Duodenal mucosa (tissue), 2 donors: ENCODE results near the gene RELA.

Experiments
- H3K27ac ChIP-seq: one replicate; pipeline ENCODE4 v1.7.0; 2013; ENCODE audit warnings: low read depth, low read length
- H3K27me3 ChIP-seq, 2 donors: one replicate each; pipeline ENCODE4 v1.7.0; 2013; ENCODE audit warnings: low read length in 2 of 2, control low read depth in 1 of 2; ENCODE audit not compliant: insufficient read depth in 2 of 2, control insufficient read depth in 1 of 2
- H3K36me3 ChIP-seq, 2 donors: one replicate each; pipeline ENCODE4 v1.7.0; 2013; ENCODE audit warnings: low read length in 2 of 2, control low read depth in 1 of 2; ENCODE audit not compliant: insufficient read depth in 2 of 2, control insufficient read depth in 1 of 2
- H3K4me1 ChIP-seq, 2 donors: one replicate each; pipeline ENCODE4 v1.7.0; 2013; ENCODE audit warnings: low read length in 2 of 2, control low read depth in 1 of 2; ENCODE audit not compliant: insufficient read depth in 2 of 2, control insufficient read depth in 1 of 2
- H3K4me3 ChIP-seq, 2 donors: one replicate each; pipeline ENCODE4 v1.7.0; 2013; ENCODE audit warnings: low read length in 2 of 2, low read depth in 1 of 2
- H3K9ac ChIP-seq, 2 donors: one replicate each; pipeline ENCODE4 v1.7.0; 2013; ENCODE audit warnings: low read length in 2 of 2, low read depth in 1 of 2
- H3K9me3 ChIP-seq, 2 donors: one replicate each; pipeline ENCODE4 v1.7.0; 2013; ENCODE audit warnings: low read length in 2 of 2, control low read depth in 1 of 2; ENCODE audit not compliant: control insufficient read depth in 1 of 2

Gene RELA

DNA sequence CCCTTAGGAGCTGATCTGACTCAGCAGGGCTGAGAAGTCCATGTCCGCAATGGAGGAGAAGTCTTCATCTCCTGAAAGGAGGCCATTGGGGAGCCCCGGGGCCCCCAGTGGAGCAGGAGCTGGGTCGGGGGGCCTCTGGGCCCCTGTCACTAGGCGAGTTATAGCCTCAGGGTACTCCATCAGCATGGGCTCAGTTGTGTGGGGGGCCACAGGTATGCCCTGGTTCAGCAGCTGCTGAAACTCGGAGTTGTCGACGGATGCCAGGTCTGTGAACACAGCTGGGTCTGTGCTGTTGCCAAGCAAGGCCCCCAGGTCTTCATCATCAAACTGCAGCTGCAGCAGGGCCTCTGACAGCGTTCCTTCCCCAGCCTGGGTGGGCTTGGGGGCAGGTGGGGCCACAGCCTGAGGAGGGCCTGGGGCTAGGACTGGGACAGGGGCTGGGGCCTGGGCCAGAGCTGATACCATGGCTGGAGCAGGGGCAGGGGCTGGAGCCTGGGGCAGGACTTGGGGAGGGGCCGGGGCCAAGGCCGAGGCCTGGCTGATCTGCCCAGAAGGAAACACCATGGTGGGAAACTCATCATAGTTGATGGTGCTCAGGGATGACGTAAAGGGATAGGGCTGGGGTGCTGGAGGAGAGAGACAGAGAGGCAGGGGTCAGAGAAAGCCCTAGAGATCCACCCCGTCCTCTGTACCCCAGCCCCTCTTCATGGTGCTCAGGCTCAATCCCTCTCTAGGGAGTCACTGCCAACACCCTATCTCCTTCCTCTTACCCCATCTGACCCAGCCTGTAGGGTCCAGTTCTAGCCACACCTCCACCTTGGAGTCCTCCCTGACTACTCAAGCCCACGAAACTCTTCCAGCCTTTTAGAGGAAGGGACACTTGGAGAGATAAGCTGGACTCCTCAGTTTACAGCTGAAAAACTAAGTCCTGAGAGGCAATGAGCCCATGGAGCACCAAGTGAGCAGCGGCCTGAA, 8.1 kb downstream of the RELA start:
- H3K4me1 ChIP-seq = peaks cover 38 to 46% of the 10 kb centered on the region in 2 donors
- H3K9ac ChIP-seq = no peak overlapping the region
- H3K4me3 ChIP-seq = no peak overlapping the region
- no peaks in the 10 kb centered on the region for H3K9me3 ChIP-seq
- H3K27me3 ChIP-seq = no peaks in the 10 kb centered on the region
- no peak overlapping the region for H3K27ac ChIP-seq
- H3K36me3 ChIP-seq = peaks cover 48 to 63% of the 10 kb centered on the region in 2 donors

DNA sequence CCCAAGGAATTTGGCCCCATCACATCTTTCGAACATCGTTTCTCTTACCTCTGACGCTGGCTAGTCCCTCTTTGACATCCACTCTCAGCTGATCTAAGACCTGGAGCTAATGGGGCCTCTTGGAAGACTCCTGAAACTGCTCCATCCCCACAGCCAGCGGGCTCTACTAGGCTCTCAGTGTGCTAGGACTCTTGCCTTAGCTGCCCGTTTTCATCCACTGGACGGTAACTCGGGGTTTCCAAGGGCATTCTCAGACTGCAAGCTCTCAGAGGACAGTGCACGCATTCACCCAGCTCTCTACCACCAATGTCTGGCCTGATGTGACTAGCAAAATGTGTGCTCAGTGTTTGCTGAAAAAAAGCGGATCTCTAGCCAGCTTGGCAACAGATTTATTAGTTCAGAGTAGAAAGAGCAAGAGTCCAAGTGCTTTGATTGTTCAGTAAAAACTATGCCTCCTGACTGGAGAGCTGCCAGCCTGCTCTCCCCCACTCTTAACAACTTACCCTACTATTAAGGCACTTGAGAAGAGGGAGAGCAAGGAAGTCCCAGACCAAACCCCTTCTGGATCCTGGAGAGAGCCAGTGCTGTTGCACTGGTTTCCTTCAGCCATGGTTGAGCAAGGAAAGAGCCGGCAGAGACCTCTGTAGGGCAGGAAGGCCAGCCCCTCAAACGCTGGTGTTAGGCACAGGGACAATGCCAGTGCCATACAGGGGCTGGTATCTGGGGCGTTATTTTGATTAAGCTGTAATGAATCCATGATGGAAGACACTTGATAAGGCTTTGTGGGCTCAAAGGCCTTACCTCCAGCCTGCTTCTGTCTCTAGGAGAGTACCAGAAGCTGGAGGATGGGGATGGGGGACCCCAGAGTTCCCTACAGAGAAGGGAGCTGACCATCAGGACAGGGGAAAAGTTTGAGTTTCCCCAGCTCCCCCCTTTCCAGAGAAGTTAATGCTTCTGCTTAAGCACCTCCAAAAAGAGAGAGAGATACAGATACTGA, 9.2 kb downstream of the RELA start:
- Histone ChIP-seq H3K9me3 (no peaks in the 10 kb centered on the region), H3K27me3 (no peaks in the 10 kb centered on the region), H3K9ac (peak overlapping the region; percentile 87 to 93), H3K27ac (peak overlapping the region; percentile 95), H3K4me3 (peak overlapping the region; percentile 69 to 79), H3K36me3 (peaks cover 41 to 62% of the 10 kb centered on the region in 2 donors), H3K4me1 (peaks cover 38 to 47% of the 10 kb centered on the region in 2 donors)

DNA sequence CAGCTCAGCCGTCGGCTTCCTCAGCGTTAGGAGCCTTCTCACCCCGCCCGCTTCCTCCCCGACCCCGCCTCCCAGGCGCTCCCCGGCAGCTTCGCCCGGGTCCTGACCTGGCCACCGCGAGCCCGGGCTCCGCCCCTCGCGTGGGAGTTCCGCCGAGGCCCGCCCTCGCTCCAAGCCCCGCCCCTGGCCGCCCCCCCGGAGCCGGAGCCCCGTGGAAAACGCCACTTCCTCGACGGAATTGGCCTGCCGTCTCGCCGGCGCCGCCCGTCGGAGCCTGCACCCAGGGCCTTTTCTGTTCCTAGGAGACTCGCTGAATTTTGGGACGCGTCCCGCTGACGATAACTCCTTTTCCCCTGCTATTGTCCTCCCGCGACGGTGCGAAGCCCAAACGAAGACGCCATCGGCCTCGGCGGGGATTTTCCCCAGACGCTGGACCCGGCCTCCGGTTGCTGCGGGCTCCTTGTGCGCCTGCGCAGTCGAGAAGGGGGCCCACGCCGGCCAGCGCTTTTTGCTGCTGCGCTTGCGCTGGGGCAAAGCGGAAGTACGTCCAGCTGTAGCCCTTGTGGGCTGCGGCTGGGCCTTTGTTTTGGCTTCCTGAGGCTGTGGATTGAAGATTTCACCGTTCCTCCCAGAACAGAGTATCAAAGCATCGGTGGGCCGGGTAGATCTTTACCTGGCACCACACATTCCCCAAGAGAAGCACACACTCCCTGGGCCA, 10.0 kb downstream of the RELA start:
- H3K36me3 ChIP-seq = peaks cover 33 to 53% of the 10 kb centered on the region in 2 donors
- H3K27ac ChIP-seq = peak overlapping the region; percentile 95
- H3K4me1 ChIP-seq = peaks cover 38 to 47% of the 10 kb centered on the region in 2 donors
- H3K27me3 ChIP-seq = no peaks in the 10 kb centered on the region
- H3K9ac ChIP-seq = peak overlapping the region; percentile 87 to 93
- H3K4me3 ChIP-seq = peak overlapping the region; percentile 69 to 79
- H3K9me3 ChIP-seq = no peaks in the 10 kb centered on the region

DNA sequence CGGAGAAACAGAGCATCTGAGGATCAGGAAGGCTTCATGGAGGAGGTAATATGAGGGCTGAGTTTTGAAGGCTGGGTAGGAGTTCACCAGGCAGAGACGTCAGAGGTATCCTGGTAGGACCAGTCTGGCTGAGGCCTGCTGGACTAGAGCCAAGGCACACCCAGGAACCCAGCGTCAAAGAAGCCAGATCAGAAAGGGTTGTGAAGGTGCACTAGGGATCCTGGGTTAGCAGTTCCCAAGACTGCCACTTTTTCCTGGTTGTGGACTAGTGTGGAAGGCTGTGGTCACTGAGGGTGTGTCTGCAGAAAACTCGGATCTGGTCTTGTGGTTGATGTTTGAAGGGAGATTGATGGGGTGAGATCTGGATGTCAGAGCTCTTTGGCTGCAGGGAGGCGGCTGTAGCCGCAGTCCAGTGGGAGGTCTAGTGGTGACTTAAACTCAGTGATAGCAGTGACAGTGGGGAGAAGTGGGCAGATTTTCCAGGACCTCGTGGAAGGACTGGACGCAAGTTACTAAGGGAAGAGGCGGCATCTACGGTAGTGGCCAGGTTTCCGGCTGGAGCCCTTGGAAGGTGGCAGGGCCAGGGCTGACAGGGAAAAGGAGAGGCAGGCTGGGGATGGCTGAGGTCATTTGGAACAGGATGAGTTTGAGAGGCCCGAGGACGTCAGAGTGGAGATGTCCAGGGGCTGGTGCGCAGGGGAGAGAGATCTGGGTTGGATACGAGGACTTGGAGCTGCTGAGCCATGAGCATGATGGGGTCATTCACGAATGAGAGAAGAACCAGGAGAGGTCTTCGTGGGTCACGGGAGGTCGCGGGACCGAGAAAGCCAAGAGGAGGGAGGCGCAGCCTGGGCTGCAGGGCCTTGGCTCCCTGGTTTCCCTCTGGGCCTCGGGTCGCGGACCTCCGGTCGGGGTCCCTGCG, 10.9 kb downstream of the RELA start:
- Histone ChIP-seq H3K9ac (peak overlapping the region; percentile 87 to 90), H3K4me1 (peaks cover 38 to 47% of the 10 kb centered on the region in 2 donors), H3K9me3 (no peaks in the 10 kb centered on the region), H3K27me3 (no peaks in the 10 kb centered on the region), H3K27ac (peak overlapping the region; percentile 95), H3K36me3 (peaks cover 25 to 45% of the 10 kb centered on the region in 2 donors), H3K4me3 (peak overlapping the region; percentile 69 to 75)

- H3K9ac ChIP-seq = peak overlapping the region in 1 of 2 donors; percentile 90
- no peaks in the 10 kb centered on the region for H3K9me3 ChIP-seq
- H3K36me3 ChIP-seq = peaks cover 21 to 39% of the 10 kb centered on the region in 2 donors
- H3K4me3 ChIP-seq = peak overlapping the region in 1 of 2 donors; percentile 7
- no peaks in the 10 kb centered on the region for H3K27me3 ChIP-seq
- peaks cover 38 to 47% of the 10 kb centered on the region in 2 donors for H3K4me1 ChIP-seq
- peak overlapping the region; percentile 95 for H3K27ac ChIP-seq
Measured at GRCh38 chr11:65651339-65651588, 11.5 kb downstream of the RELA start.

GRCh38 chr11:65650547-65651338, 12.0 kb downstream of the RELA start:
- H3K27me3 ChIP-seq = no peaks in the 10 kb centered on the region
- peak overlapping the region in 1 of 2 donors; percentile 7 for H3K4me3 ChIP-seq
- H3K27ac ChIP-seq = no peak overlapping the region
- peaks cover 17 to 34% of the 10 kb centered on the region in 2 donors for H3K36me3 ChIP-seq
- peaks cover 38 to 47% of the 10 kb centered on the region in 2 donors for H3K4me1 ChIP-seq
- no peaks in the 10 kb centered on the region for H3K9me3 ChIP-seq
- H3K9ac ChIP-seq = peak overlapping the region in 1 of 2 donors; percentile 90

- Histone ChIP-seq H3K27ac (no peak overlapping the region), H3K4me1 (peaks cover 32 to 43% of the 10 kb centered on the region in 2 donors), H3K27me3 (no peaks in the 10 kb centered on the region), H3K9ac (no peak overlapping the region), H3K36me3 (peaks cover 8 to 30% of the 10 kb centered on the region in 2 donors), H3K9me3 (no peaks in the 10 kb centered on the region), H3K4me3 (no peak overlapping the region)
Measured at GRCh38 chr11:65649656-65650546, 12.8 kb downstream of the RELA start.

- Histone ChIP-seq H3K9ac (no peak overlapping the region), H3K27ac (no peak overlapping the region), H3K27me3 (no peaks in the 10 kb centered on the region), H3K4me3 (no peak overlapping the region), H3K36me3 (peaks cover 6 to 23% of the 10 kb centered on the region in 2 donors), H3K4me1 (peaks cover 23 to 39% of the 10 kb centered on the region in 2 donors), H3K9me3 (no peaks in the 10 kb centered on the region)
Measured at GRCh38 chr11:65648997-65649493, 13.7 kb downstream of the RELA start.
